HG02943 (cell line): Measurements from ENCODE around the gene AGTRAP.

Source experiments
- ATAC-seq: cut with Tn5 transposase; IDR thresholded peaks from one replicate; pipeline ENCODE4 v1.9.1; 2021; ENCODE audit warnings: mild to moderate bottlenecking, low read depth, moderate library complexity; ENCODE audit not compliant: unreplicated experiment

AGTRAP gene

GRCh38 chr1:11705596-11705995 is 30.3 kb upstream of the AGTRAP start:
- no peak for ATAC-seq

GRCh38 chr1:11706292-11706691 is 29.6 kb upstream of the AGTRAP start:
- ATAC-seq: no peak

- no peak for ATAC-seq
Measured at GRCh38 chr1:11707621-11708276, 28.2 kb upstream of the AGTRAP start.

GRCh38 chr1:11708554-11709350 is 27.2 kb upstream of the AGTRAP start:
- no peak for ATAC-seq

- ATAC-seq: no peak
Measured at GRCh38 chr1:11711490-11711889, 24.4 kb upstream of the AGTRAP start.

GRCh38 chr1:11712285-11712684 is 23.7 kb upstream of the AGTRAP start:
- no peak for ATAC-seq

- ATAC-seq: no peak
Measured at GRCh38 chr1:11713095-11713494, 22.8 kb upstream of the AGTRAP start.

GRCh38 chr1:11714831-11715575 is 20.9 kb upstream of the AGTRAP start:
- ATAC-seq: no peak

GRCh38 chr1:11719313-11720032 is 16.5 kb upstream of the AGTRAP start:
- ATAC-seq: no peak

- no peak for ATAC-seq
Measured at GRCh38 chr1:11720033-11720376, 15.9 kb upstream of the AGTRAP start.

GRCh38 chr1:11720525-11720924 is 15.4 kb upstream of the AGTRAP start:
- no peak for ATAC-seq

- ATAC-seq: no peak
Measured at GRCh38 chr1:11721311-11721710, 14.6 kb upstream of the AGTRAP start.

- ATAC-seq: no peak
Measured at GRCh38 chr1:11722538-11722937, 13.4 kb upstream of the AGTRAP start.

GRCh38 chr1:11725616-11726015 is 10.3 kb upstream of the AGTRAP start:
- ATAC-seq: no peak

GRCh38 chr1:11727119-11727518 is 8.8 kb upstream of the AGTRAP start:
- no peak for ATAC-seq

GRCh38 chr1:11728126-11728806 is 7.7 kb upstream of the AGTRAP start:
- no peak for ATAC-seq

- no peak for ATAC-seq
Measured at GRCh38 chr1:11729155-11729497, 6.8 kb upstream of the AGTRAP start.

GRCh38 chr1:11729498-11730428 is 6.2 kb upstream of the AGTRAP start:
- no peak for ATAC-seq

GRCh38 chr1:11730429-11730891 is 5.5 kb upstream of the AGTRAP start:
- no peak for ATAC-seq
